NB4 (cell line): ENCODE results near the gene DMRTB1.

ENCODE experiments used
- DNase-seq: peaks from one replicate; pipeline ENCODE4 v3.0.0; 2010; ENCODE audit warnings: low read depth
- H3K4me3 ChIP-seq: one replicate; pipeline ENCODE4 v1.5.1; 2011; ENCODE audit warnings: mild to moderate bottlenecking, low read depth, low read length, moderate library complexity
- CTCF ChIP-seq: IDR thresholded peaks from one replicate; pipeline ENCODE4 v1.5.1; 2012; ENCODE audit warnings: low read depth, low read length
- MAX ChIP-seq: IDR thresholded peaks from 2 replicates; pipeline ENCODE4 v1.6.1; 2011; ENCODE audit warnings: low read depth, low read length
- MYC ChIP-seq: IDR thresholded peaks from 2 replicates; pipeline ENCODE4 v1.6.1; 2011; ENCODE audit warnings: low read depth, low read length
- POLR2A ChIP-seq: IDR thresholded peaks from 2 replicates; pipeline ENCODE4 v1.6.1; 2011; ENCODE audit warnings: mild to moderate bottlenecking; ENCODE audit not compliant: insufficient read length; ENCODE audit errors: extremely low read depth

DMRTB1 gene

GRCh38 chr1:53460211-53460634 is 1.0 kb downstream of the DMRTB1 start:
- no peak for DNase-seq
- TF ChIP-seq MYC = no peak
- no peak for TF ChIP-seq POLR2A
- TF ChIP-seq CTCF = no peak
- TF ChIP-seq MAX = no peak
- no peak overlapping the region for H3K4me3 ChIP-seq

GRCh38 chr1:53460666-53461322 is 1.6 kb downstream of the DMRTB1 start:
- DNase-seq = no peak
- no peak for TF ChIP-seq MYC
- no peak for TF ChIP-seq CTCF
- TF ChIP-seq POLR2A = no peak
- no peak for TF ChIP-seq MAX

GRCh38 chr1:53461323-53462044 is 2.3 kb downstream of the DMRTB1 start:
- DNase-seq = no peak
- no peak for TF ChIP-seq POLR2A
- no peak for TF ChIP-seq CTCF
- no peak for TF ChIP-seq MYC
- no peak for TF ChIP-seq MAX
- no peak overlapping the region for H3K4me3 ChIP-seq

More at GRCh38 chr1:53460666-53461322, 1.6 kb downstream of the DMRTB1 start:
- H3K4me3 ChIP-seq = no peak overlapping the region

- TF ChIP-seq MYC (no peak), MAX (no peak), CTCF (no peak), POLR2A (no peak)
- DNase-seq = no peak
- H3K4me3 ChIP-seq = no peak overlapping the region
These were observed 3.0 kb downstream of the DMRTB1 start for GRCh38 chr1:53462193-53462592.

- no peak for DNase-seq
- no peak overlapping the region for H3K4me3 ChIP-seq
- no peak for TF ChIP-seq MAX
- no peak for TF ChIP-seq POLR2A
- no peak for TF ChIP-seq CTCF
- TF ChIP-seq MYC = no peak
These were observed 3.7 kb downstream of the DMRTB1 start for GRCh38 chr1:53462769-53463501.
